Body of pancreas (tissue), 4 donors: ENCODE measurements around the gene PPP2R5B.

Experiments
- POLR2A ChIP-seq, 3 donors: fragments of 450-650 bp; IDR thresholded peaks; one replicate each; pipeline ENCODE4 v1.6.1; 2016; ENCODE audit warnings: antibody characterized with exemption in 3 of 3, mild to moderate bottlenecking in 2 of 3
- TF ChIP-seq, protein P1 (sequence below), 7 experiments: fragments of 450-650 bp in 4 of 7; fragments of 200-600 bp in 3 of 7; sonication (generic) in 3 of 7; IDR thresholded peaks; one replicate each; pipeline ENCODE4 v1.5.1; 2016 to 2019; ENCODE audit warnings: antibody characterized with exemption in 7 of 7

DNA sequence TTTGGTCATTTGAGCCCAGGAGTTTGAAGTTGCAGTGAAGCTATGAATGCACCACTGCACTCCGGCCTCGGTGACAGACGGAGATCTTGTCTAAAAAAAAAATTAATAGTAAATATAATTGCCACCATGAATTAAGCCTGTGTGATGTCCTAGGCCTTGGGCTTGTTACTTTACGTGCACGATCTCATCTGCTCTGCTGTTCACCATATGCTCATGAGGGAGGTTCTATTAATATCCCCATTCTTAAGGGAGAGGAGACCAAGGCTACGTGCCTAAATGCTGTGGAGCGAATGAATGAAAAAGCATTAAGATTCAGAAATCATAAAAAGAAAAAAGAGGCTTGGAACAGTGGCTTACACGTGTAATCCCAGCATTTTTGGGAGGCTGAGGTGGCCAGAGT lies 4.9 kb upstream of the PPP2R5B start:
- TF ChIP-seq, protein P1, sequence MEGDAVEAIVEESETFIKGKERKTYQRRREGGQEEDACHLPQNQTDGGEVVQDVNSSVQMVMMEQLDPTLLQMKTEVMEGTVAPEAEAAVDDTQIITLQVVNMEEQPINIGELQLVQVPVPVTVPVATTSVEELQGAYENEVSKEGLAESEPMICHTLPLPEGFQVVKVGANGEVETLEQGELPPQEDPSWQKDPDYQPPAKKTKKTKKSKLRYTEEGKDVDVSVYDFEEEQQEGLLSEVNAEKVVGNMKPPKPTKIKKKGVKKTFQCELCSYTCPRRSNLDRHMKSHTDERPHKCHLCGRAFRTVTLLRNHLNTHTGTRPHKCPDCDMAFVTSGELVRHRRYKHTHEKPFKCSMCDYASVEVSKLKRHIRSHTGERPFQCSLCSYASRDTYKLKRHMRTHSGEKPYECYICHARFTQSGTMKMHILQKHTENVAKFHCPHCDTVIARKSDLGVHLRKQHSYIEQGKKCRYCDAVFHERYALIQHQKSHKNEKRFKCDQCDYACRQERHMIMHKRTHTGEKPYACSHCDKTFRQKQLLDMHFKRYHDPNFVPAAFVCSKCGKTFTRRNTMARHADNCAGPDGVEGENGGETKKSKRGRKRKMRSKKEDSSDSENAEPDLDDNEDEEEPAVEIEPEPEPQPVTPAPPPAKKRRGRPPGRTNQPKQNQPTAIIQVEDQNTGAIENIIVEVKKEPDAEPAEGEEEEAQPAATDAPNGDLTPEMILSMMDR (IDR thresholded peaks at IDR 0.05), result no peak
- no peak for TF ChIP-seq POLR2A (IDR thresholded peaks at IDR 0.05)
